GM18861 (cell line): Measurements from ENCODE around the gene AR.
"Not testable (repeated sequence)": the region's sequence is repeated elsewhere in the genome, so short reads cannot be mapped to it uniquely, and the experiment has no call there.

Experiments
- ATAC-seq: cut with Tn5 transposase; IDR thresholded peaks from one replicate; pipeline ENCODE4 v1.9.1; 2021; ENCODE audit not compliant: unreplicated experiment

AR gene

DNA sequence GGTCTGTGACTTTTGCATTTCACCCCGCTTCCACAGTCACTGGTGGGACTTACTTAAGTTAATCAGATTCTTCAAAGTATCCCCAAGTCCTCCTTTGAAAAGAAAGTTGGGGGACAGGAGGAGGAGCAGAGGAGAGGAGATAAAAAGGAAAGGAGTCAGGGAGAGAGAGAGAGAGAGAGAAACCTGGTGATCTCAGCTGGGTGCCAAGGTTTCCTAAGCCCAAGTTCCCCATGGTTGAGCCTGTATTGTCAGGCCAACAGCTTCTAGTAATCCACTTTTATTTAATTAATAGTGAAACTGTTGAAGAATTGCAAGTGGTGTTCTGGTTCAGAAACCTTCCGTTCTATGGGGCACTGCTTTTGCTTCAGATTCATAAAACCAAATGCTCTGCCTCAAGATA lies 91.6 kb downstream of the AR start:
- no peak for ATAC-seq

DNA sequence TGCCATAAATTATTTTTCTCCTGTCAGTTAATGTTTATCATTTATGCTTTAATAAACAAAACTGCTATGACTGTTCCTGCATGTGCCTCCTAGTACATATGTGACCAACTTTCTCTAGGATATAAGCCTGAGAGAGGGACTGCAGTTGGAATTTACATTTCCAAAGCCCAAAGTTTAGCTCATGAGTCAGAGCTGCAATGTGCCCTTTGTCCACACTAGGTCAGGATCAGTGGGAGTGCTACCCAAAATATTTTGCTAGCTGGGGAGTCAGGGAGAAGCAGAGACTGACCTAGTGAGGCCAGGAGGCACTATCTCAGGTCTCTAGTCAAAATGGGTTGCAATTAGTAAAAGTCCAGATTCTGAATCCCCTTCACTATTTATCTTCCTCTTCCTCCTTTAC lies 92.7 kb downstream of the AR start:
- ATAC-seq = no peak

DNA sequence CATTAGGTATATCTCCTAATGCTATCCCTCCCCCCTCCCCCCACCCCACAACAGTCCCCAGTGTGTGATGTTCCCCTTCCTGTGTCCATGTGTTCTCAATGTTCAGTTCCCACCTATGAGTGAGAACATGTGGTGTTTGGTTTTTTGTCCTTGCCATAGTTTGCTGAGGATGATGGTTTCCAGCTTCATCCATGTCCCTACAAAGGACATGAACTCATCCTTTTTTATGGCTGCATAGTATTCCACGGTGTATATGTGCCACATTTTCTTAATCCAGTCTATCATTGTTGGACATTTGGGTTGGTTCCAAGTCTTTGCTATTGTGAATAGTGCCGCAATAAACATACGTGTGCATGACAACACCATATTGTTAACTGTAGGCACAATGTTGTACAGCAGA lies 93.5 kb downstream of the AR start:
- ATAC-seq = not testable (repeated sequence)

DNA sequence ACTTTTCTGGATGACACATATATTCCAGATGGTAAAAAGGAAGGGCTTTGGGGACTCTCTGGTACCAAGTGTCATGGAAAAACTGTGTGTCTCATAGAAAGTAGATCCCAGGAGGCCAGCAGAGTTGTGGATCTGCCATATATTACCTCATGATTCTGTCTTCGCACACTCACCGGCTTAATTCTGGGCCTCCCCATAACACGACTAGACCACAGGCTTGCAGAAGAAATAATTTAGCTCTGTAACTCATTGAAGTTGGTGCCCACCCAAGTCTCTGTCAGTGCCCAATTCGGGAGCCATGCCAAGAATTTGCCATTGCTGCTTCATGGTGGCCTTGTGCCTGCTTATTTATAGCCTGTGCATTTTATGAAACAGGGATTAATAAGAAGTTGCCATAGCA lies 104.5 kb downstream of the AR start:
- ATAC-seq = no peak

DNA sequence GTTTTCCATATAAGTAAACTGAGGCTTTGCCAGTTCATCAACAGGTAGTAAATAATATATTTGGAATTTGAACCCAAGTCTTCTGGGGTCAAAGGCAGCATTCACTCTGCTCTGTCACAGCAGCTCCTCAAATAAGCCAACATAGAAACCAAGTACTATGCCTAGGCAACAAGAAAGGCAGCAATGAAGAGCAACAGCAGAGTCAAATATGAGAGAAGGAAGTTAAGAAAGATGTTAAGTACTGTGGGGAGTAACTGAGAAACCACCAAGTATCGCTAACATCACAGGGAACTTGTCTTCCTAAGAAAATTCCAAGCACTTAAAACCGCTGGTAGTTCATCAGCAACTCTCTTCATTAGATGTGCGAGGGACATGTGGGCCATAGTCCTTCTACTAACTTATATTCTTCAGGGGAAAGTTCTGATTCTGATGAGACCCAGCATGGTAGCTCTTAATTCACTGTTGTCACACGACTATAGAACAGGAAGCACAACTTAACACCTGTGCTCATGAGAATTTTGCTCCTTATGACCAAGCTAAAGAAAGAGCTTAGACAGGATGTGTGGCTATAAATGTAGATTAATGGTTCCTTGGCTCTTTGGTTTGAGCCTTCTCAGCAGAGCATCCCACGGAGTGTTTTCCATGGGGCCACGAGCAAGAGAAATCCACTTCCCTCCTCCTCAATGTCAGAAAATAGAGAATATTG lies 107.8 kb downstream of the AR start:
- ATAC-seq = no peak

DNA sequence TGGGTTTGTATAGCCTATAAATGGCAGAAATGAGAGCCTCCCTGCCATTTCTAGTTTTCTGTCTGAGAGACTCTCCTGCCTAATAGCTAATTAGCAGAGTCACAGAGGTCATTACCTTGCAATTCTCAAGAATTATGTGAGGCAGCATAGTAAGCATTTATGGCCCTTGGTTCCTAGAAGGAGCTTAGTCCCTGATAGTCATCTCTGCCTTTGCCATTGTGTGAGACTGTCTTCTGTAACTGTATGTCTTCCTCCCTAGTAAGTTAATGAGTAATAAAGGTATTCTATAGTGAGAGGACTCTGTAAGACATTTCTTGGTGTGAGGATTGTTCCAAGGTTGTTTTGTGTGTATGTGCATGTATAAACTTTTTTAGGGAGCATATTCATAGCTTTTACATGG lies 108.7 kb downstream of the AR start:
- ATAC-seq = no peak

DNA sequence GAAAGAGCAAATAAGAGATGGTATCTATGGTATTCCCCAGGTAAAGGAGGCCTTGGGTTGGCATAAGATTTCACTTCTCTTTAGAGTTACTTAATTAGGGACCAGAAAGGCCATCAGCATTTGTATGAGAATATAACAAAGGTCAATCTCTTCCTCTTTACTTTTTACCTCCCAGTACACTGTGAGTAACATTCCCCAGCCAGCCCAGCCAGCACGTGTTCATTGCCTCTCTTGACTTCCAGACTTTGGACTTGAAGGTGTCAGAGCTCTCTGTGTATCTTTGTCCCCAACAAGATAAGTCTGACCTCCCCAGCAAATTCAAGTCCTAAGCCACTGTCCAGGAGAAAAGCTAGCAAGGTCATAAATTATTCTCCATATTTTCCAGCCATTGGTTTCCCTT lies 110.5 kb downstream of the AR start:
- ATAC-seq = no peak

DNA sequence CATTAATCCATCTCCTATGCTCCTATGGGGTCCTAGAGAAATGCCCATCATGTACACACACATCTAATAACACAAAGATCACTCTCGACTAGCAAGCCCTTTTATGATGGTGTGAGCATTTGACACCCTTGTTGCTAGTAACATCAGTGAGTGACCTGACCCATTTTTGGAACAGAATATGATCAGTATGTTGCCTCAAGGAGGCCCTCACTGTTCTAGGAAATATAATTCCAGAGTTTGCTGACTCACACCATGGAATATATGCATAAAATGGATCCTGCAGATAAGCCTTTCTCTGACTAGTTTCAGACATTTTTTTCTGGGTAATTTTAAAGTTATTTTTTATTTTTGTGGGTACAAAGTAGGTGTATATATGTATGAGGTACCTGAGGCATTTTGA lies 121.8 kb downstream of the AR start:
- no peak for ATAC-seq

DNA sequence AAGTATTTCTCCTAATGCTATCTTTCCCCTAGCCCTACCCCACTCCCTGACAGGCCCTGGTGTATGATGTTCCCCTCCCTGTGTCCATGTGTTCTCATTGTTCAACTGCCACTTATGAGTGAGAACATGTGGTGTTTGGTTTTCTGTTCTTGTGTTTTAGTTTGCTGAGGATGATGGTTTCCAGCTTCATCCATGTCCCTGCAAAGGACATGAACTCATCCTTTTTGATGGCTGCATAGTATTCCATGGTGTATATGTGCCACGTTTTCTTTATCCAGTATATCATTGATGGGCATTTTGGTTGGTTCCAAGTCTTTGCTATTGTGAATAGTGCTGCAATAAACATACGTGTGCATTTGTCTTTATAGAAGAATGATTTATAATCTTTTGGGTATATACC lies 126.9 kb downstream of the AR start:
- not testable (repeated sequence) for ATAC-seq

DNA sequence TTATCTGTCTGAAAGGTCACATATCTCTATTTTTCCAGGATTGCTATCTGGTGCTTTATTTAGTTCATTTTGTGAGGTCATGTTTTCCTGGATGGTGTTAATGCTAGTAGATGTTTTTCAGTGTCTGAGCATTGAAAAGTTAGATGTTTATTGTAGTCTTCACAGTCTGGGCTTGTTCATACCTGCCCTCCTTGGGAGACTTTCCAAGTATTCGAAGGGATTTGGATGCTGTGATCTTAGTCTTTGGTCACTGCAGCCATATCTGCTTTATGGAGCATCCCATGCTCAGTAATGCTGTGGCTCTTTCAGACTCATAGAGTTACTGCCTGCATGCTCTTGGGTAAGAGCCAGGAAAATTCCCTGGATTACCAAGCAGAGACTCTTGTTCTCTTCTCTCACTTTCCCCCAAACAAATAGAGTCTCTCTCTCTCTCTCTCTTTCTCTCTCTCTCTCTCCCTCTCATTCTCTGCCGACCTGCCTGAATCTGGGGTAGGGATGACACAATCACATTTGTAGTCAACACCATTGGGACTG lies 130.0 kb downstream of the AR start:
- no peak for ATAC-seq

DNA sequence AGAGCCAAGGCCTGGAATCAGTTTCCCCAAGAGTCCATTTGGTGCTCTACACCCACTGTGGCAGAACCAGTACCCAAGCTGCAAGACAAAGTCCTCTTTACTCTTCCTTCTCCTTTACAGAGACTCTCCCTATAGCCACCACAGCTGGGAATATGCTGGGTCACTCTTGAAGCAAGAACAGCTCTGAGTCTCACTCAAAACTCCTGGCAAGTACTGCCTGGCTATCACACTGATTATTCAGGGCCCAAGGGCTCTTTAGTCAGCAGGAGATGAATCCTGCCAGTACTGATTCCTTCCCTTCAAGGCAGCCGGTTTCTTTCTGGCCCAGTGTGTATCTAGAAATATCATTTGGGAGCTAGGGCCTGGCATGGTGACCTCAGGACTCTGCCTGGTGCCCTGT lies 130.9 kb downstream of the AR start:
- no peak for ATAC-seq

DNA sequence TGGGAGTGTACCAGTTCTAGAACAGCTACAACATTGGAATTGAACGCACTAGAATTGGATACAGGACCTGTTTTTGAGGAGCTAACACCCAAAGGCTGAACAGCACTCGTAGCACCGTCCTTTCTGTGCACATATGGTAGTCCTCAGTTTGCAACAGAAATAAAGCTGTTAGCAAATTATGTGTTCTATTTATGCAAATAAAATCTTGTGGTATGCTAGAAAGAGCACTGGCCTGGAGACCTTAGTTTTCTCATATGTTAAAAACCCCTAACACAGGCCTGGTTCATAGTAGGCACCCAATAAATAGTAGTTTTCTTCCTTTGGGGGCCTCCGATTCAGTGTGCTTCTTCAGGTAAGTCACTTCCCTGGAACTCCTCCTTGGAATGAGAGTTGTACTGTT lies 140.3 kb downstream of the AR start:
- ATAC-seq = no peak

DNA sequence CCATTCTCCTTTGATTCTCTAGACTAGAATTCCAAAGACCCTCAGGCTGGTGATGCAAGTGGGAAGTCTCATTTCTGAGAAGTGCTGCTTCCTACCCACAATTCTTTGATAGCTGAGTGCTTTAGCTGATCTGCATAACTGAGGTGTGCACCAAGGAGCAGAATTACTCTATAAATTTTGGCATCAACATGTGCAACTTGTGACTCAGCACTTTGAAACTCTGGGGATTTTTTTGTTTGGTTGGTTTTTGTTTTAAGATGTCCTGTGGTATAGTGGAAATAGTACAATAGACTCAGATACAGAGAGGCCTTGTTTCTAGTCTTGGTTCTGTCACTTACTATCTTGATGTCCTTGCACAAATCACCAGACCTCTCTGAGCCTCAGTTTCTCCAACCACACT lies 148.4 kb downstream of the AR start:
- ATAC-seq = no peak

DNA sequence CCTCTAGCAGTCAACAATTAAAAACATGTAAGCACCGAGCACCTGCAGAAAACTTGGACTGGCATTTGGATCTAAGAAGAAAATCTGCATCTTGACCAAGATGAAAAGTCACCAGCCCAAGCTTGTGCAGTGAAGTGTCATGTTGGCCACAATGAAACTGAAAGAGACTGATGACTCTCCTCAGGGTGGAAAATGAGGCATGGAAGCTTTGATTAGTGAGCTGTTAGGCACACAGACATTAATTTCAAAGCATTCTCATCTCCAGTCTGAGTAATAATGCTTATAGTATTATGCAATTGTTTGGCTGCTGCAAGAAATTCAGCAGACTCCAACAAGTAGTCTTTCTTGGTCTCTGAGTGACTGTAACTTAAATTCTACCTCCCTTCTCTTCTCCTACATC lies 150.1 kb downstream of the AR start:
- ATAC-seq = no peak

DNA sequence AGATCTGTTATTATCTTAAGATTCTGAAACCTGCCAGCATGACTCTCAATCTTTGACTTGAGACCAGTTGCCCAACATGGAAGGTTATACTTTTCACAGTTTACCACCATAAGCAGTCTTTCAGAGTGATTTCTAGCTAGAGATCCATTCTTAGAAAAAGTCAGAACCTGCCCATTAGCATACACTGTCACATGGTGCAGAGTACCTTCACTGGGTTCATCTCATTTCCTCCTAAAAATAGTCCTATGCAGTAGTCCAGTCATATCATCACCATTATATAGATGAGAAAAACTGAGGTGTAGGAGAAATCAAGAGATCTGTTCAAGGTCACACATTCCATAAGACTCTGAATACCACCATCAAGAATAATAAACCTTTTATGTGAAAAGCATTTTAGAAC lies 153.6 kb downstream of the AR start:
- ATAC-seq = no peak

DNA sequence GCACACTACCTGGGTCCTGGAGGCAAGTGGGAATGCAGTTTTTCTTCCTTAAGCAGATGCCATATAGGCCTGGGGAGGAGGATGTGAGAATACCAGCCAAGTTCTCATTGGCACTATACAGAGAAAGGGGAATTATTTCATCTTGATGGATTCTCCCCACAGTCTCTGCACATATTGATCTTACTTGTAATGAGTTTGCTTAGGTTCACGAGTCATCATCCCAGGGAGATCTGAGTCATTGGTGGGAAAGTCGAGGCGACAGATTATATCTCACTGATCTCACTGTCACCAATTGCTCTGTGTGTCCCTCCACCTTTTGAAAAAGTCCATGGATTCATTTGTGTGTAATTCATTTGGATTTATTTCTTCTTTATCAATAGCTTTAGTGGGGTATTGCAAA lies 156.8 kb downstream of the AR start:
- ATAC-seq = no peak

DNA sequence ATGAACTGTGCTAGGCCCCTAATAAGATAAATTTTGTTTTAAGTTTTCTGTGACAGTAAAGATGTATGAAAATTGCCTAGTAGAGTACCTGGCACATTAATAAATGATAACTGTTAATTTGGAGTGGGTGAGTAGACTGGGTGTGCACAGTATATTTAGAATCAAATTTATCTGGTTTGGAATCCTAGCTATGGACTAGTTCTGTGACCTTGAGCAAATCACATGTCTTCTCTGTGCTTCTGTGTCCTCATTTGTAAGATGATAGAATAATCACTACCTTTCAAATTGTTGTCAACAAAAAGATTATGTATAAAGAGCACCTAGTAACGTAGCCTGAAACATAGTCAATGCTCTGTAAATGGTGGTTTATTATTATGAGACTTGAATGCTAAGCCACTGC lies 170.2 kb downstream of the AR start:
- no peak for ATAC-seq

DNA sequence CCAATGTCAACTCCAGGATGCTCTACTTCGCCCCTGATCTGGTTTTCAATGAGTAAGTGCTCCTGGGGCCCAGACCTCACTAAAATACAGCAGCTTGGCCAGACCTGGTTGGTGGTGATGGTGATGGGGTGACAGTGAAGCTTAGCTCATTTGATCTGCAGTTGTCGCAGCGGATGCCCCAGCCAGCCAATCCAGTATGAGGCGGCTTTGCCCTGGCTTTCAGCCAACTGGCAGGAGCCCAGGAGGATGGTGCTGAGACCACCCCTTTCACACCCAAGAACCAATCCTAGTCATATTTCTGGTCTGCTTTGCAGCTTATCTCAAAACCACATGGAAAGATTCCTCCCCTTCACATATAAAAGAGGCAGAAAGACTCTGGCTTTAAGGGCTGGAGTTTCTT lies 173.8 kb downstream of the AR start:
- no peak for ATAC-seq

DNA sequence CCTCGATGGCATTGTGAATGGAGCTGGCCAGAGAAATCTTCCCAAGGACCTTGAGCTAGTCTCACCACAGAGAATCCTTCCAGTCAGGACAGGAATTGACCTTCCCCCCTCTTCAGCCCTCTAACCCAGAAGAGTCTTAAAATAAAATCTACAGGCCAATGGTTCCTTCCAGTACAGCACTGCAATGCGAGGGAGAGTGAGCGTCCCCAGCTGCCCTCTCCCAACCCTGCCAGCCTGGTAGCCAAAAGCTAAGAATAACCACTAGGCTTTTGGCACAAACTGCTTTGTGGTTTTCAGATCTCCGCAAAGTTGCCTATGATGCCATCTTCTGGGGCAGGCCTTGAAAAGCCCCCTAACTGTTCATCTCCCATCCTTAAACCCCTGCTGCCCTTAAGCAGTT lies 175.1 kb downstream of the AR start:
- ATAC-seq = no peak

DNA sequence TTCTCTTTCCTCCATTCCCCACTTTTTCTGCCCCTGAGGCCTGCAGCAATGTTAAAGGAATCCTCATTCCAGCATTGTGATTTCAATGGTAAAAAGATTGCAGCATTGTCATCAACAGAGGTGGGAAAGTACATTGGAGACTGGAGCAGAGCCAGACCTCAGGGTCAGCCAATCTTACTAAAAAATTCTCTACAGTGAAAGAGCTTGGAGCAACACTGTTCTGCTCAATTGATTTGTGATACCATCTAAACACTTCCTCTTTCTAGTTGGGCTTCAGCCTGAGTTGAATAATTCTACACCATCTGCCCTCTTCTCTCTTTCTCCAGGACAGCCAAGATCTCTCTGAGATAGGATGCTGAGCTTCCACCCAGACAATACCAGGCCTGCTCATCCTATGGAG lies 176.5 kb downstream of the AR start:
- ATAC-seq = no peak

DNA sequence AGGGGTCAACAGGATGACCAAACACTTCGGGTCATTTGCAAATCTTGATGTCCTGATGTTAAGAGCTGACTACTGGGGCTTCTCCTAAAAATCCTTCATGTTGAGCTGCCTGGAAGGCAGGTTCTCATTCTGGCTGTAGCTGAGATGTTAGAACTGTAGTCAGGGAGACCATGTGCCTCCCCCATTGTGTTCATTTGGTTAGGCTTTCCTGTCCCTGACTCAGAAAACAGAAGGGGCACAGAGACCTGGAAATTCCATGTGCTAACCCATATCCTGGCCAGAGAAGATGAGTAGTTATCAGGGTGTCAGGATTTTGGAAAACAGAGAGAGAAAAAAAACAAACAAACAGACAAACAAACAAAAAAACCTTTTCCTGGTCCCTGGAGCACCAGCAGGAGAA lies 177.5 kb downstream of the AR start:
- ATAC-seq = no peak

DNA sequence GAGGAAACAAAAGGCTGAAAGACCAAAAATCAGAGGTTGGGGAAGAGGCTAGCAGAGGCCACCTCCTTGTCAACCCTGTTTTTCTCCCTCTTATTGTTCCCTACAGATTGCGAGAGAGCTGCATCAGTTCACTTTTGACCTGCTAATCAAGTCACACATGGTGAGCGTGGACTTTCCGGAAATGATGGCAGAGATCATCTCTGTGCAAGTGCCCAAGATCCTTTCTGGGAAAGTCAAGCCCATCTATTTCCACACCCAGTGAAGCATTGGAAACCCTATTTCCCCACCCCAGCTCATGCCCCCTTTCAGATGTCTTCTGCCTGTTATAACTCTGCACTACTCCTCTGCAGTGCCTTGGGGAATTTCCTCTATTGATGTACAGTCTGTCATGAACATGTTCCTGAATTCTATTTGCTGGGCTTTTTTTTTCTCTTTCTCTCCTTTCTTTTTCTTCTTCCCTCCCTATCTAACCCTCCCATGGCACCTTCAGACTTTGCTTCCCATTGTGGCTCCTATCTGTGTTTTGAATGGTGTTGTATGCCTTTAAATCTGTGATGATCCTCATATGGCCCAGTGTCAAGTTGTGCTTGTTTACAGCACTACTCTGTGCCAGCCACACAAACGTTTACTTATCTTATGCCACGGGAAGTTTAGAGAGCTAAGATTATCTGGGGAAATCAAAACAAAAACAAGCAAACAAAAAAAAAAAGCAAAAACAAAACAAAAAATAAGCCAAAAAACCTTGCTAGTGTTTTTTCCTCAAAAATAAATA lies 179.9 kb downstream of the AR start:
- no peak for ATAC-seq
